ENCODE data around the gene TXNIP.

TXNIP gene

DNA sequence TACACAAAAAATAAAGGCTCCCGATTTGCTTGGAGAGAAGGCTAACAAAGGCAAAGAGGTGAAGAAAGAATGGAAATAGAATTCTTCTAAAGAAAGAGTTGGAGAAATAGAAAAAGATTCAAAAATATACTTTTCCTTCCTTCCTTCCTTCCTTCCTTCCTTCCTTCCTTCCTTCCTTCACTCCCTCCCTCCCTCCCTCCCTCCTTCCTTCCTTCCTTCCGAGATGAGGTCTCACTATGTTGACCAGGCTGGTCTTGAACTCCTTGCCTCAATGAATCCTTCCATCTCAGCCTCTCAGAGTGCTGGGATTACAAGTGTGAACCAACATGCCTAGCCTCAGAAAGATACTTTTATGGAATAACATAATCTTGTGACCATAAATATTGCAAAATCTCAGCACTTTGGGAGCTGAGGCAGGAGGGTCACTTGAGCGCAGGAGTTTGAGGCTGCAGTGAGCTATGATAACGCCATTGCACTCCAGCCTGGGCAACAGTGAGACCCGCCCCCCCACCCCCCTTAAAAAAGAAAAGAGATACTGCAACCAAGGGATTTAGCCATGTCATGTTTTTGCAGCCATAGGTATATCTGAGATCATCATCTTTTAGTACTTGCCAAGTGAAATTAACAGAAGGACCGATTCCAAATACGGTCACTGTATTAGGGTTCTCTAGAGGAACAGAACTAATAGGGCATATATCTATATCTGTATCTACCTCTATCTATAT lies 26.2 kb upstream of the TXNIP start:
- Histone ChIP-seq H3K27me3 (ENCODE audit: insufficient read depth, low read length) (peaks cover 42% of the 10 kb centered on the region), H3K27ac (ENCODE audit: low read depth, low read length) (no peak overlapping the region), H3K9ac (ENCODE audit: low read depth, low read length) (no peak overlapping the region), H3K4me3 (ENCODE audit: low read length) (no peak overlapping the region), H3K36me3 (ENCODE audit: insufficient read depth, low read length) (no peaks in the 10 kb centered on the region), H3K4me1 (ENCODE audit: insufficient read depth, low read length) (peaks cover 3% of the 10 kb centered on the region; the same call in 1 of the 2 replicates), H3K9me3 (ENCODE audit: insufficient read depth, low read depth, low read length) (no peaks in the 10 kb centered on the region)
- 92% methylated on average over 5 of the region's 7 CpGs for WGBS

DNA sequence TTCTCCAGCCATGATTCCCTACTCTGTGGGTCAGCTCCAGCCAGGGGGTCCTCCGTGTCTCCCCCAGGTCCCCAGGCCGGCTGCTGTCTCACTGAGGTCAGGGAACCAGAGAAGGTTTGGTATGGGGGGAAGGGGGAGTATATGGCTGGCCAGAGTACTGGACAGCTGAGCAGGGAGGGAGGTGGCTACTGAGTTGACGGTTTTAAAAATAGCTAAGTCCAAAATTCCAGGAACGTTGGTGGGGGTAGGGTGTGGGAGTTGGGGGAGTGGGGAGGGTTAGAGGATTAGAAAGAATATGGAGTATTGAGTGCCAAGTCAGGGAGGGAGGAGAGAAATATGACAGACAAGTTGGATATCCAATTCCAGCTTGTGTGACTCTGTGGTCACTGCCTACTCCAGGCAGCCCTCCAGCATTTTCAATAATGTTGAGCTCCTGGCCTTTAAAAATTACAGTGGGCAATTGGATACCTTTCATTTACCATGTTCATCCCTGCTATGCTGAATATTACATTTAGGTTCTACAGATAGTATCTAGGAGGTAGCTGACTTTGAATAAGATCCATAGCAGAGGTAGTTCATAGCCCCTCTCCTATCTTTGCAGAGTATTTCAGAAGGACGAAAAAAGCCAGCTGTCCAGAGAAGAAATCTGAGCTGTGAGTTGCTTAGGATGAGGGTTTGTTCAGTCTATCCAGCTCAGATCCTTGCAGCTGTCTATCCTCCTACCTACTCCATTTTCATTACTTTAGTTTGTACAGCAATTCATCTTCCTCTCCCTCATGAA lies 25.4 kb upstream of the TXNIP start, which contains the start of gene HJV:
TSS of gene HJV (minus strand) at position 114 of the 781 bp plus-strand sequence. CDS start 1,504 bp downstream, outside the sequence.
- H3K4me1 ChIP-seq (ENCODE audit: insufficient read depth, low read length): peaks cover 3% of the 10 kb centered on the region; the same call in 1 of the 2 replicates
- 86% methylated on average over 5 of the region's 5 CpGs for WGBS
- no peak within 1 kb of the TSS for H3K27ac ChIP-seq (ENCODE audit: low read depth, low read length)
- peaks cover 49% of the 10 kb centered on the region for H3K27me3 ChIP-seq (ENCODE audit: insufficient read depth, low read length)
- no peak within 1 kb of the TSS for H3K9ac ChIP-seq (ENCODE audit: low read depth, low read length)
- H3K9me3 ChIP-seq (ENCODE audit: insufficient read depth, low read depth, low read length): no peaks in the 10 kb centered on the region
- H3K4me3 ChIP-seq (ENCODE audit: low read length): no peak within 1 kb of the TSS
- no peaks in the 10 kb centered on the region for H3K36me3 ChIP-seq (ENCODE audit: insufficient read depth, low read length)

DNA sequence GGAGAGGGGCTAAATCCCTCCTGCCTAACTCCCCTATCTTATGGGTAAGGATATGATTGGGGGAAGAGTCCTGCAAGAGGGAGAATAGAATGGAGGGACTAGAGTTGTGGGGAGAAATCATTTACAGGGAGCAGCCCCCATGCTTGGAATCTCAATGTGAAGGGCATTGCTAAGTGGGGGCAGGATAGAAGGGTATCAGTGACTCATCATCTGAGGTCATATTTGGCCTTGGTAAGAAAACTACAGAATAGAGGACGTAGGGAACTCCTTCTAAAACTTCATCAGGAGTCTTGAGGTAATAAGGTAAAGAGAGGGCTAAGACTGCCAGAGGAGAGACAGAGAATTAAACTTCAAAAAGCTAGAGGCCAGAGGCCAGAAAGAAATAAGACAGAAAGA lies 24.7 kb upstream of the TXNIP start:
- Histone ChIP-seq H3K27ac (ENCODE audit: low read depth, low read length) (no peak overlapping the region), H3K27me3 (ENCODE audit: insufficient read depth, low read length) (peaks cover 53% of the 10 kb centered on the region), H3K4me1 (ENCODE audit: insufficient read depth, low read length) (peaks cover 3% of the 10 kb centered on the region; the same call in 1 of the 2 replicates), H3K36me3 (ENCODE audit: insufficient read depth, low read length) (no peaks in the 10 kb centered on the region), H3K4me3 (ENCODE audit: low read length) (no peak overlapping the region), H3K9me3 (ENCODE audit: insufficient read depth, low read depth, low read length) (no peaks in the 10 kb centered on the region), H3K9ac (ENCODE audit: low read depth, low read length) (no peak overlapping the region)
- WGBS: 73% methylated on average over 1 of the region's 1 CpG

DNA sequence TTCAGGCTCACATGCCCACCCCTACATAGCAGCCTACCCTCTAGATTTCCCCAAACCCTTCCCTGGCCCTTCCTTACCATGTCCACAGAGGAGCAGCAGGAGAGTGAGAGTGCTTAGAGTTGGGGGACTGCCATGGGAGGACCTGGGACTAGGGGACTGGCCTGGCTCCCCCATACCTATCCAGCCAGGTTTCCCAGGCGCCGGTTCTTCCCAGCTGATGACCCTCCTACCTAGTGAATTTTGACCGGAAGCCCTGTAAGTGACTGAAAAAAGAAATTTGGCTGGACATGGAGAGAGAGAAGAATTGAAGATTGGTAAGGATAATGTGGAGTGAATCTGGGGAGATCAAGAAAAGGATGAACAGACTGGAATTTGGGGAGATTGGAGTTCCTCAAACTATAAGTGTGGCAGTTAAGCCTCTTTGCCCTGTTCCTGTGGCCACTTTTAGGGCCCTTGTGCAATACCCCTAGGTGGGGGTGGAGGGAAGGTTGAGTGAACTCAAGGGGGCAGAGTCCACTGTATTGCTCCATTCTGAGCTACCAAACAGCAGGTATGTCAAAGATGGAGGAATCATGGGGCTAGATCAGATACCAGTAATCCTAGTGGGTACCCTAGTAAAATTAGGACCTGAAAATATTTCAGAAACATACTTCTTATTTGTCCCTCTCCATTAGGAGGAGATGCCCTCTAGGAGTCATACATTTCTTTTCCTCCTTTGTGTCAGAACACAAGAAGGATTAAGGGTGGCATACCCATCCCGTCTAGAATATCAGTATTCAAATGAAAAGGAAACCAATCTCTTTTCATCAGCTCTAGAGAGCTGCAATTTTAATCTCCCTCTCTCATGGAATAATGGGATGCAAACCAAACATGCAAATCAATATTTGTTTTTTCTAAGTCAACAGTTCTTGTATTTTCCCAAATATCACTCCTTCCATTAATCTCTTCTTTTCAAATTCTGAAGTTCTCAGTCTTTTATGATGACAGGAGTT lies 24.0 kb upstream of the TXNIP start:
- H3K9ac ChIP-seq (ENCODE audit: low read depth, low read length): no peak overlapping the region
- H3K4me1 ChIP-seq (ENCODE audit: insufficient read depth, low read length): peaks cover 3% of the 10 kb centered on the region; the same call in 1 of the 2 replicates
- H3K9me3 ChIP-seq (ENCODE audit: insufficient read depth, low read depth, low read length): no peaks in the 10 kb centered on the region
- H3K36me3 ChIP-seq (ENCODE audit: insufficient read depth, low read length): no peaks in the 10 kb centered on the region
- peaks cover 56% of the 10 kb centered on the region for H3K27me3 ChIP-seq (ENCODE audit: insufficient read depth, low read length)
- H3K27ac ChIP-seq (ENCODE audit: low read depth, low read length): no peak overlapping the region
- 87% methylated on average over 4 of the region's 4 CpGs for WGBS
- peak overlapping the region; percentile 45 for H3K4me3 ChIP-seq (ENCODE audit: low read length)

DNA sequence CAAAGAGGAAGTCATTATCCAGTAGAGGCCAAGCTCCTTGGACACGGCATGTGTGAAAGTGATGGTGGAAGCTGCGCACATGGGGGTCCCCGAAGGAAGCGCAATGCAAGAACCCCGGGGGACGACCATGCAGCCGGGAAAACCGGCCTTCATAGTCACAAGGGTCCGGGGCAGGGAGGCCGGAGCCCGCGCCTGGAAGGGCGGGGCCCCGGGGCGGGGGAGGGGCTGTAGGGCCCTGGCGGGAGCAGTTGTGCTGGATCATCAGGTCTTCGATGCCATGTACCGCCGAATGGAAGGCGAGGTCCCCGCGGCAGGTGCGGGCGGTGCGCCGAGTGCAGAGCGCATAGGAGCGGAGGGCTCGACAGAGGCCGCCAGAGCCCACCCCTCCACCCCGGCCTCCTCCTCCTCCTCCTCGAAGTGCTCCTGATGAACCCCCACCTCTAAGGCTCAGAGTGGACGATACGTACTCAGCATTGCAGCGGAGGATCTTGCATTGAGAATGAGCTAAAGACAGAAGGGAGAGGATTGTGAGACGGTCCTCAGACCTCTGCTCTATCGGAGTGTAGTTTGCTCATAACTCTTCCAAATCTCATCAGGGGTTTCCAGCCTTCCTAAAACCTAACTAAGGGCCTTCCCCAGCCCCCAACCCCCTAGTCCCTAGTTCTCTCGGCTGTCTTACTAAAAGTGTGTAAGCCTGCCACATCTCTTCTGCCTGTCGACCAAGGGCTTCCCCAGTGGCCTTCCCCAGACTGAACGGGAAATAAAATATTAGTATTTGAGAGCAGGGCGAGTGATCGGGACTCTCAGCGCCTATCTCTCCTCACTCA lies 23.1 kb upstream of the TXNIP start:
- peak overlapping the region; percentile 44; the same call in 1 of the 2 replicates for H3K9ac ChIP-seq (ENCODE audit: low read depth, low read length)
- H3K4me1 ChIP-seq (ENCODE audit: insufficient read depth, low read length): peaks cover 3% of the 10 kb centered on the region; the same call in 1 of the 2 replicates
- H3K9me3 ChIP-seq (ENCODE audit: insufficient read depth, low read depth, low read length): no peaks in the 10 kb centered on the region
- peak overlapping the region; percentile 45 for H3K4me3 ChIP-seq (ENCODE audit: low read length)
- H3K27me3 ChIP-seq (ENCODE audit: insufficient read depth, low read length): peaks cover 56% of the 10 kb centered on the region
- no peaks in the 10 kb centered on the region for H3K36me3 ChIP-seq (ENCODE audit: insufficient read depth, low read length)
- no peak overlapping the region for H3K27ac ChIP-seq (ENCODE audit: low read depth, low read length)
- 49% methylated on average over 43 of the region's 43 CpGs for WGBS

DNA sequence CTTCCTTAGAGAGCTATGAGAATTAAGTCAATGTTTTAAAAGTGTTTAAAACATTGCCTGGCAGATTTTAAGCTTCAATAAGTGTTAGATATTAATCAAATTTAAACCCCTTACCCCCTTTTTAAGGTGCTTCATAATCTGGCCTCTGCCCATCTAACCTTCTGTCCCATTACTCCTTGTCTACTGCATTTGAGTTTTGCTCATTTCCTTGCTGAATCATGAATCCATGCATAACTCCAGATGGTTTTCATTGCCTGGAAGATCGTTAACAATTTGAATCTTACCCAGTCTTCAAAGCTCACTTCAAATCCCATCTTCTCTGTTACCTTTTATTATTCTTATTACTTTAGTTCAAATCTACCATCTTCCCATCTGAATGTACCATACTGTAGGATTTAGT lies 20.5 kb upstream of the TXNIP start:
- H3K4me1 ChIP-seq (ENCODE audit: insufficient read depth, low read length): peaks cover 3% of the 10 kb centered on the region; the same call in 1 of the 2 replicates
- no peaks in the 10 kb centered on the region for H3K36me3 ChIP-seq (ENCODE audit: insufficient read depth, low read length)
- WGBS: 94% methylated on average over 1 of the region's 1 CpG
- H3K27me3 ChIP-seq (ENCODE audit: insufficient read depth, low read length): peaks cover 52% of the 10 kb centered on the region
- no peak overlapping the region for H3K4me3 ChIP-seq (ENCODE audit: low read length)
- H3K9me3 ChIP-seq (ENCODE audit: insufficient read depth, low read depth, low read length): no peaks in the 10 kb centered on the region
- no peak overlapping the region for H3K27ac ChIP-seq (ENCODE audit: low read depth, low read length)
- H3K9ac ChIP-seq (ENCODE audit: low read depth, low read length): no peak overlapping the region

DNA sequence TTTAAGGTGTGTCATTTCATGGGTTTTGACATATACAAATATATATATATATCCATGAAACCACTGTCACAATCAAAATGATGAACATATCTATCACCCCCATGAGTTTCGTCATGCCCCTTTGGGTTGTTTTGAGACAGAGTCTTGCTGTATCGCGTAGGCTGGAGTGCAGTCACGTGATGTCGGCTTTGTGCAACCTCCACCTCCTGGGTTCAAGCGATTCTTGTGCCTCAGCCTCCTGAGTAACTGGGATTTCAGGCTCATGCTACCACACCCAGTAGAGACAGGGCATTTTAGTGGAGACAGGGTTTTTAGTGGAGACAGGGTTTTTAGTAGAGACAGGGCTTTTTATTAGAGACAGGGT lies 17.2 kb upstream of the TXNIP start:
- no peak overlapping the region for H3K9ac ChIP-seq (ENCODE audit: low read depth, low read length)
- no peaks in the 10 kb centered on the region for H3K4me1 ChIP-seq (ENCODE audit: insufficient read depth, low read length)
- peaks cover 24% of the 10 kb centered on the region for H3K27me3 ChIP-seq (ENCODE audit: insufficient read depth, low read length)
- H3K27ac ChIP-seq (ENCODE audit: low read depth, low read length): no peak overlapping the region
- H3K4me3 ChIP-seq (ENCODE audit: low read length): no peak overlapping the region
- H3K36me3 ChIP-seq (ENCODE audit: insufficient read depth, low read length): no peaks in the 10 kb centered on the region
- WGBS: 92% methylated on average over 6 of the region's 6 CpGs
- no peaks in the 10 kb centered on the region for H3K9me3 ChIP-seq (ENCODE audit: insufficient read depth, low read depth, low read length)

DNA sequence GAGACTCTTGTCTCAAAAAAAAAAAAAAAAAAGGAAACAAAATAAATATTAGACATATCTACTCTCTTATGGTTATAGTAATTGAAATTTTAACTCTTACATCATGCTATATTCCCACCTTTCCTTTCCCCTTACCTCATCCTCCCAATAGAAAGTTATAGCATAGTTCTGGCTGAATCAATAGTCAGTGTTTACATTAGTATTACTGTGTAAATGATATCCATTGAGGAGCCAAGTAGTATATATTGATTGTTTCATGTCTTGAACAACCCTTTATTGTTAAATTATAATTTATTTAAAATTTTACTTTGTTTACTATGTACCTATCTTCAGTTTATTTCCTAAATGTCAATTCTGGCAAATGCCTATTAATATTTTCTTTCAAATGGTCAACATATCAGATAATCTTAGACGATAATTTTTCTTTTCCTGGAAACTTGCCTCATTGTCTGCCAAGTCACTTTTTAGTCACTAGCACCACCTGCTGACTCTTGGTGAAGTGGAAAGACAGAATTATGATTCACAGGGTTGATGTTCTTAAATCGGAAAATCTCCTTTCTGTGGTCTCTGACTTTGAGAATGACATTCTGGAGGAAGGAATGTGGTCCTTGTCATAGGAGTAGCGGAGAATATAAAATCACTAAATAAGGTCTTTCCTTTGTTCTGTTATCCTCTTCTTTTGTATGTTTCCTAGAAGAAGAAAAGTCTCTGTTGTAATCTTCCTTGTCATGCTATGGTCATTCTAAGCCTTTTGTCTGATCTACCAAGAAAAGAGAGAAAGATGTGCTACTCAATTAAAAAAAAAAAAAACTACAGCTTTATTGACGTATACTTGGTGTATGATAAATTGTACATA lies 16.6 kb upstream of the TXNIP start:
- no peak overlapping the region for H3K9ac ChIP-seq (ENCODE audit: low read depth, low read length)
- no peaks in the 10 kb centered on the region for H3K36me3 ChIP-seq (ENCODE audit: insufficient read depth, low read length)
- no peaks in the 10 kb centered on the region for H3K4me1 ChIP-seq (ENCODE audit: insufficient read depth, low read length)
- H3K27ac ChIP-seq (ENCODE audit: low read depth, low read length): no peak overlapping the region
- H3K9me3 ChIP-seq (ENCODE audit: insufficient read depth, low read depth, low read length): no peaks in the 10 kb centered on the region
- peaks cover 18% of the 10 kb centered on the region for H3K27me3 ChIP-seq (ENCODE audit: insufficient read depth, low read length)
- no peak overlapping the region for H3K4me3 ChIP-seq (ENCODE audit: low read length)
- 59% methylated on average over 2 of the region's 4 CpGs for WGBS

DNA sequence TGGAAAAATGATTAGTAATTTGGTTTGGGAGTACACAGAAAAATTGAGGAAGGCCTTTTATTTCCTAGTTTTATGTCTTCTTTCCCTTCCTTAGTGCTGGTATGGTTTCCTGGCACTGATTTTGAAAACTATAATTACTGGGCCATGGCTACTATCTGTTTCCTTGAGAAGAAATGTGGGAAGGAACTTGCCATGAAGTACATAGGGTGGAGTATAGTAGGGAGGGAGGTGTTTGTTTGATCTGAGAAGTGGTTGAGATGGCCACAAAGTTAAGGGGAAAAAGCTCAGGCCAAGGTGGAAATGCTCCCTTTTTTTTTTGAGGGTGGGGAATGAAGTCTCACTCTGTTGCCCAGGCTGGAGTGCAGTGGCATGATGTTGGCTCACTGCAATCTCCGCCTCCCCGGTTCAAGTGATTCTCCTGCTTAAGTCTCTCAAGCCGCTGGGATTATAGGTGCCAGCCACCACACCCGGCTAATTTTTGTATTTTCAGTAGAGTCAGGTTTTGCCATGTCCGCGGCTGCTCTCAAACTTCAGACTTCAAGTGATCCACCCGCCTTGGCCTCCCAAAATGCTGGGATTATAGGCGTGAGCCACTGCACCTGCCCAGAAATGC lies 13.9 kb upstream of the TXNIP start:
- no peak overlapping the region for H3K4me3 ChIP-seq (ENCODE audit: low read length)
- H3K4me1 ChIP-seq (ENCODE audit: insufficient read depth, low read length): no peaks in the 10 kb centered on the region
- no peaks in the 10 kb centered on the region for H3K27me3 ChIP-seq (ENCODE audit: insufficient read depth, low read length)
- H3K36me3 ChIP-seq (ENCODE audit: insufficient read depth, low read length): no peaks in the 10 kb centered on the region
- H3K9me3 ChIP-seq (ENCODE audit: insufficient read depth, low read depth, low read length): no peaks in the 10 kb centered on the region
- no peak overlapping the region for H3K9ac ChIP-seq (ENCODE audit: low read depth, low read length)
- no peak overlapping the region for H3K27ac ChIP-seq (ENCODE audit: low read depth, low read length)
- WGBS: 94% methylated on average over 8 of the region's 8 CpGs
